GM12892 (cell line): ENCODE data around the gene ZNFX1.

Experiments used
- POLR2A ChIP-seq: IDR thresholded peaks from 2 replicates; pipeline ENCODE4 v1.6.1; 2011; ENCODE audit warnings: low read depth, low read length, control low read depth
- POLR2AphosphoS5 ChIP-seq: IDR thresholded peaks from 2 replicates; pipeline ENCODE4 v1.6.1; 2011; ENCODE audit warnings: low read depth, low read length, control low read depth
- TAF1 ChIP-seq: IDR thresholded peaks from 2 replicates; pipeline ENCODE4 v1.6.1; 2011; ENCODE audit warnings: low read depth, mild to moderate bottlenecking, control low read depth, low read length, borderline replicate concordance

GRCh38 chr20:49261173-49261572 lies 16.7 kb downstream of the ZNFX1 start:
- no peak for TF ChIP-seq POLR2A
- TF ChIP-seq POLR2AphosphoS5, result no peak
- no peak for TF ChIP-seq TAF1
